ENCODE measurements around the gene RNF212. TPM values are rescaled to one million over a fixed set of nuclear protein-coding genes. Genes with fewer than 3 reads are reported as not detected.

Gene RNF212
- total RNA-seq, 2 donors from 2014 or later, result 7.1 to 15.3 TPM

- WGBS, result 50% methylated on average over 36 of the region's 36 CpGs
- Histone ChIP-seq H3K27ac (no peak overlapping the region), H3K36me3 (no peaks in the 10 kb centered on the region), H3K9me3 (no peaks in the 10 kb centered on the region), H3K4me1 (replicated peaks) (peaks cover 6% of the 10 kb centered on the region), H3K27me3 (replicated peaks; ENCODE audit: insufficient read depth) (no peaks in the 10 kb centered on the region), H3K4me3 (no peak overlapping the region)
- intact Hi-C loops (cut with DNase I), result no loop called here
- TF ChIP-seq POLR2A (IDR thresholded peaks at IDR 0.05), result no peak
- no peak for TF ChIP-seq POLR2AphosphoS5 (IDR thresholded peaks at IDR 0.05)
- no peak for TF ChIP-seq CTCF (IDR thresholded peaks at IDR 0.05)
- DNase-seq (ENCODE audit: low spot score), result no peak
Measured at GRCh38 chr4:1045595-1046201, 67.7 kb downstream of the RNF212 start.

GRCh38 chr4:1045193-1045594, 68.2 kb downstream of the RNF212 start:
- H3K4me1 ChIP-seq (replicated peaks), result peaks cover 6% of the 10 kb centered on the region
- H3K9me3 ChIP-seq, result no peaks in the 10 kb centered on the region
- no peak overlapping the region for H3K4me3 ChIP-seq
- 56% methylated on average over 13 of the region's 14 CpGs for WGBS
- TF ChIP-seq POLR2AphosphoS5 (IDR thresholded peaks at IDR 0.05) (no peak), POLR2A (IDR thresholded peaks at IDR 0.05) (no peak)
- no peak for DNase-seq (ENCODE audit: low spot score)
- no peaks in the 10 kb centered on the region for H3K36me3 ChIP-seq
- H3K27me3 ChIP-seq (replicated peaks; ENCODE audit: insufficient read depth), result no peaks in the 10 kb centered on the region
- intact Hi-C loops (cut with DNase I), result no loop called here
- no peak overlapping the region for H3K27ac ChIP-seq

- no peaks in the 10 kb centered on the region for H3K27me3 ChIP-seq (replicated peaks; ENCODE audit: insufficient read depth)
- intact Hi-C loops (cut with DNase I), result no loop called here
- no peaks in the 10 kb centered on the region for H3K36me3 ChIP-seq
- WGBS, result 92% methylated on average over 12 of the region's 12 CpGs
- no peak overlapping the region for H3K27ac ChIP-seq
- TF ChIP-seq POLR2A (IDR thresholded peaks at IDR 0.05) (no peak), CTCF (IDR thresholded peaks at IDR 0.05) (no peak), POLR2AphosphoS5 (IDR thresholded peaks at IDR 0.05) (no peak)
- H3K4me1 ChIP-seq (replicated peaks), result peaks cover 7% of the 10 kb centered on the region
- DNase-seq (ENCODE audit: low spot score), result no peak
- no peaks in the 10 kb centered on the region for H3K9me3 ChIP-seq
- no peak overlapping the region for H3K4me3 ChIP-seq
Measured at GRCh38 chr4:1044469-1045192, 68.7 kb downstream of the RNF212 start.

GRCh38 chr4:1043651-1044468, 69.5 kb downstream of the RNF212 start:
- Histone ChIP-seq H3K4me3 (no peak overlapping the region), H3K27ac (no peak overlapping the region), H3K27me3 (replicated peaks; ENCODE audit: insufficient read depth) (no peaks in the 10 kb centered on the region), H3K4me1 (replicated peaks) (peaks cover 15% of the 10 kb centered on the region), H3K9me3 (no peaks in the 10 kb centered on the region), H3K36me3 (no peaks in the 10 kb centered on the region)
- intact Hi-C loops (cut with DNase I), result no loop called here
- WGBS, result 46% methylated on average over 32 of the region's 36 CpGs
- no peak for DNase-seq (ENCODE audit: low spot score)
- no peak for TF ChIP-seq POLR2AphosphoS5 (IDR thresholded peaks at IDR 0.05)
- no peak for TF ChIP-seq CTCF (IDR thresholded peaks at IDR 0.05)
- TF ChIP-seq POLR2A (IDR thresholded peaks at IDR 0.05), result no peak

GRCh38 chr4:1043162-1043561, 70.2 kb downstream of the RNF212 start:
- TF ChIP-seq POLR2AphosphoS5 (IDR thresholded peaks at IDR 0.05) (no peak), CTCF (IDR thresholded peaks at IDR 0.05) (no peak), POLR2A (IDR thresholded peaks at IDR 0.05) (no peak)
- Histone ChIP-seq H3K4me3 (no peak overlapping the region), H3K27me3 (replicated peaks; ENCODE audit: insufficient read depth) (no peaks in the 10 kb centered on the region), H3K9me3 (no peaks in the 10 kb centered on the region), H3K4me1 (replicated peaks) (peaks cover 15% of the 10 kb centered on the region), H3K36me3 (no peaks in the 10 kb centered on the region), H3K27ac (no peak overlapping the region)
- no peak for DNase-seq (ENCODE audit: low spot score)
- intact Hi-C loops (cut with DNase I), result no loop called here
- 65% methylated on average over 7 of the region's 7 CpGs for WGBS
